A375 (cell line): ENCODE results near the gene SLC18A3. TPM values are rescaled to one million over a fixed set of nuclear protein-coding genes. Genes with fewer than 3 reads are reported as not detected.

Experiments
- total RNA-seq: library from RNA; depleted of rRNA; stranded (reverse); fragments of >200 nt; shearing (Covaris generic); gene quantifications from 2 replicates; pipeline ENCODE4 v1.2.3, GENCODE V29; 2014; rRNA removed

SLC18A3 gene
- total RNA-seq: not detected in 2 replicates

GRCh38 chr10:49610114-49610457 lies at the start of gene SLC18A3:
Gene SLC18A3, plus strand, starts transcription at chr10:49610310. Its CDS starts 431 bp downstream, at chr10:49610741.

GRCh38 chr10:49613882-49614241 lies 3.8 kb downstream of the SLC18A3 start, which contains the start of gene CHAT:
Gene CHAT, plus strand, starts transcription at chr10:49614037. Its CDS starts 153 bp downstream, at chr10:49614190.

Other genes starting within 250 kb of the SLC18A3 start
- not detected in 2 replicates for gene DRGX, start 214.2 kb upstream of the SLC18A3 start, total RNA-seq
- 14.9 and 15.9 TPM in 2 replicates for gene ERCC6, start 71.2 kb upstream of the SLC18A3 start, total RNA-seq
- gene CHAT, start 3.7 kb downstream of the SLC18A3 start, total RNA-seq: not detected in 2 replicates
- gene C10orf53, start 69.3 kb downstream of the SLC18A3 start, total RNA-seq: not detected in 2 replicates
- 2.7 and 3.0 TPM in 2 replicates for gene OGDHL, start 152.0 kb downstream of the SLC18A3 start, total RNA-seq